Measurements from ENCODE around the gene TMED10.
A peak's percentile ranks its signal among the peaks of the same experiment; 100 is the strongest.
"Not testable (repeated sequence)": the region's sequence is repeated elsewhere in the genome, so short reads cannot be mapped to it uniquely, and the experiment has no call there.

Gene TMED10

GRCh38 chr14:75133597-75133996 lies 42.8 kb downstream of the TMED10 start:
- Histone ChIP-seq H3K27me3 (ENCODE audit: insufficient read depth, low read length, poor library complexity) (no peaks in the 10 kb centered on the region), H3K79me2 (ENCODE audit: control insufficient read depth, insufficient read depth, low read length) (no peaks in the 10 kb centered on the region), H3K4me3 (ENCODE audit: low read length) (no peak overlapping the region), H3K27ac (ENCODE audit: low read depth, low read length) (no peak overlapping the region), H4K5ac (ENCODE audit: low read length) (no peak overlapping the region), H3K56ac (ENCODE audit: low read length) (no peak overlapping the region), H3K18ac (ENCODE audit: low read length) (no peak overlapping the region), H3K4me2 (ENCODE audit: low read length) (no peak overlapping the region), H4K8ac (ENCODE audit: low read depth, low read length) (no peak overlapping the region), H2BK15ac (replicated peaks; ENCODE audit: low read depth) (no peak overlapping the region), H3K79me1 (ENCODE audit: low read length) (no peaks in the 10 kb centered on the region), H3K23ac (ENCODE audit: low read length) (no peak overlapping the region), H3K4me1 (ENCODE audit: control insufficient read depth, low read depth, low read length) (no peaks in the 10 kb centered on the region), H3K4ac (ENCODE audit: low read depth, low read length) (no peak overlapping the region), H2BK5ac (ENCODE audit: low read length) (no peak overlapping the region), H3K36me3 (ENCODE audit: control insufficient read depth, insufficient read depth, low read length) (peaks cover 4% of the 10 kb centered on the region), H2AK5ac (ENCODE audit: low read length) (no peak overlapping the region), H2BK120ac (ENCODE audit: low read depth, low read length) (no peak overlapping the region), H3K9ac (ENCODE audit: low read length) (no peak overlapping the region)
- DNase-seq: no peak
- no CpG with 5 or more reads among the region's 2 CpGs for WGBS (ENCODE audit: extremely low coverage, insufficient coverage, low lambda C conversion rate)

GRCh38 chr14:75132382-75133086 lies 43.9 kb downstream of the TMED10 start:
- H3K36me3 ChIP-seq (ENCODE audit: control insufficient read depth, insufficient read depth, low read length): peaks cover 4% of the 10 kb centered on the region
- no CpG with 5 or more reads among the region's 4 CpGs for WGBS (ENCODE audit: extremely low coverage, insufficient coverage, low lambda C conversion rate)
- H2BK15ac ChIP-seq (replicated peaks; ENCODE audit: low read depth): no peak overlapping the region
- H4K5ac ChIP-seq (ENCODE audit: low read length): no peak overlapping the region
- H3K56ac ChIP-seq (ENCODE audit: low read length): no peak overlapping the region
- no peaks in the 10 kb centered on the region for H3K79me1 ChIP-seq (ENCODE audit: low read length)
- no peak overlapping the region for H2AK5ac ChIP-seq (ENCODE audit: low read length)
- H3K9ac ChIP-seq (ENCODE audit: low read length): no peak overlapping the region
- no peak overlapping the region for H4K8ac ChIP-seq (ENCODE audit: low read depth, low read length)
- no peak overlapping the region for H3K23ac ChIP-seq (ENCODE audit: low read length)
- no peaks in the 10 kb centered on the region for H3K79me2 ChIP-seq (ENCODE audit: control insufficient read depth, insufficient read depth, low read length)
- H3K4me2 ChIP-seq (ENCODE audit: low read length): no peak overlapping the region
- H3K27ac ChIP-seq (ENCODE audit: low read depth, low read length): no peak overlapping the region
- no peak overlapping the region for H3K18ac ChIP-seq (ENCODE audit: low read length)
- H2BK120ac ChIP-seq (ENCODE audit: low read depth, low read length): no peak overlapping the region
- H3K4me3 ChIP-seq (ENCODE audit: low read length): no peak overlapping the region
- no peak overlapping the region for H3K4ac ChIP-seq (ENCODE audit: low read depth, low read length)
- no peaks in the 10 kb centered on the region for H3K4me1 ChIP-seq (ENCODE audit: control insufficient read depth, low read depth, low read length)
- H2BK5ac ChIP-seq (ENCODE audit: low read length): no peak overlapping the region
- DNase-seq: peak; percentile 82
- H3K27me3 ChIP-seq (ENCODE audit: insufficient read depth, low read length, poor library complexity): no peaks in the 10 kb centered on the region

- Histone ChIP-seq H2BK120ac (ENCODE audit: low read depth, low read length) (no peak overlapping the region), H2BK15ac (replicated peaks; ENCODE audit: low read depth) (no peak overlapping the region), H3K4ac (ENCODE audit: low read depth, low read length) (no peak overlapping the region), H3K4me1 (ENCODE audit: control insufficient read depth, low read depth, low read length) (peaks cover 3% of the 10 kb centered on the region), H2BK5ac (ENCODE audit: low read length) (no peak overlapping the region), H3K27ac (ENCODE audit: low read depth, low read length) (no peak overlapping the region), H3K9ac (ENCODE audit: low read length) (no peak overlapping the region), H4K5ac (ENCODE audit: low read length) (no peak overlapping the region), H3K36me3 (ENCODE audit: control insufficient read depth, insufficient read depth, low read length) (no peaks in the 10 kb centered on the region), H3K4me3 (ENCODE audit: low read length) (no peak overlapping the region), H3K56ac (ENCODE audit: low read length) (no peak overlapping the region), H3K79me2 (ENCODE audit: control insufficient read depth, insufficient read depth, low read length) (no peaks in the 10 kb centered on the region), H2AK5ac (ENCODE audit: low read length) (no peak overlapping the region), H3K18ac (ENCODE audit: low read length) (no peak overlapping the region), H3K4me2 (ENCODE audit: low read length) (no peak overlapping the region), H3K23ac (ENCODE audit: low read length) (no peak overlapping the region), H4K8ac (ENCODE audit: low read depth, low read length) (no peak overlapping the region), H3K79me1 (ENCODE audit: low read length) (peaks cover 2% of the 10 kb centered on the region), H3K27me3 (ENCODE audit: insufficient read depth, low read length, poor library complexity) (no peaks in the 10 kb centered on the region)
- WGBS (ENCODE audit: extremely low coverage, insufficient coverage, low lambda C conversion rate): no CpG with 5 or more reads among the region's 5 CpGs
- no peak for DNase-seq
Measured at GRCh38 chr14:75128596-75128990, 47.8 kb downstream of the TMED10 start.

- H3K9ac ChIP-seq (ENCODE audit: low read length): no peak overlapping the region
- no peak overlapping the region for H4K5ac ChIP-seq (ENCODE audit: low read length)
- no peak overlapping the region for H2BK120ac ChIP-seq (ENCODE audit: low read depth, low read length)
- H3K36me3 ChIP-seq (ENCODE audit: control insufficient read depth, insufficient read depth, low read length): no peaks in the 10 kb centered on the region
- no peak overlapping the region for H3K56ac ChIP-seq (ENCODE audit: low read length)
- no peak overlapping the region for H2BK5ac ChIP-seq (ENCODE audit: low read length)
- H2AK5ac ChIP-seq (ENCODE audit: low read length): no peak overlapping the region
- H3K23ac ChIP-seq (ENCODE audit: low read length): no peak overlapping the region
- H3K27me3 ChIP-seq (ENCODE audit: insufficient read depth, low read length, poor library complexity): no peaks in the 10 kb centered on the region
- H2BK15ac ChIP-seq (replicated peaks; ENCODE audit: low read depth): no peak overlapping the region
- no peak overlapping the region for H3K4me2 ChIP-seq (ENCODE audit: low read length)
- no peak overlapping the region for H4K8ac ChIP-seq (ENCODE audit: low read depth, low read length)
- H3K27ac ChIP-seq (ENCODE audit: low read depth, low read length): no peak overlapping the region
- no peak overlapping the region for H3K18ac ChIP-seq (ENCODE audit: low read length)
- H3K4ac ChIP-seq (ENCODE audit: low read depth, low read length): no peak overlapping the region
- H3K4me1 ChIP-seq (ENCODE audit: control insufficient read depth, low read depth, low read length): peaks cover 3% of the 10 kb centered on the region
- no peaks in the 10 kb centered on the region for H3K79me2 ChIP-seq (ENCODE audit: control insufficient read depth, insufficient read depth, low read length)
- H3K79me1 ChIP-seq (ENCODE audit: low read length): peaks cover 2% of the 10 kb centered on the region
- H3K4me3 ChIP-seq (ENCODE audit: low read length): no peak overlapping the region
- no peak for DNase-seq
- 100% methylated on average over 1 of the region's 10 CpGs for whole genome bisulfite sequencing (ENCODE audit: extremely low coverage, insufficient coverage, low lambda C conversion rate)
Measured at GRCh38 chr14:75127903-75128595, 48.4 kb downstream of the TMED10 start.

- Histone ChIP-seq H3K9ac (ENCODE audit: low read length) (peak overlapping the region; percentile 93), H3K4me2 (ENCODE audit: low read length) (peak overlapping the region; percentile 20), H3K56ac (ENCODE audit: low read length) (peak overlapping the region; percentile 98)
- WGBS (ENCODE audit: extremely low coverage, insufficient coverage, low lambda C conversion rate): no CpG with 5 or more reads among the region's 16 CpGs
- DNase-seq; H2AK5ac ChIP-seq (ENCODE audit: low read length); H3K4me3 ChIP-seq (ENCODE audit: low read length); H2BK5ac ChIP-seq (ENCODE audit: low read length); H3K27ac ChIP-seq (ENCODE audit: low read depth, low read length); H3K36me3 ChIP-seq (ENCODE audit: control insufficient read depth, insufficient read depth, low read length); H3K18ac ChIP-seq (ENCODE audit: low read length); H3K27me3 ChIP-seq (ENCODE audit: insufficient read depth, low read length, poor library complexity); H2BK15ac ChIP-seq (replicated peaks; ENCODE audit: low read depth); H3K79me1 ChIP-seq (ENCODE audit: low read length); H3K23ac ChIP-seq (ENCODE audit: low read length); H3K79me2 ChIP-seq (ENCODE audit: control insufficient read depth, insufficient read depth, low read length); H4K5ac ChIP-seq (ENCODE audit: low read length); H4K8ac ChIP-seq (ENCODE audit: low read depth, low read length); H2BK120ac ChIP-seq (ENCODE audit: low read depth, low read length); H3K4me1 ChIP-seq (ENCODE audit: control insufficient read depth, low read depth, low read length); H3K4ac ChIP-seq (ENCODE audit: low read depth, low read length): not testable (repeated sequence)
Measured at GRCh38 chr14:75127474-75127820, 49.0 kb downstream of the TMED10 start.
